Measurements from ENCODE around the gene ATP12A.

The ATP12A gene

GRCh38 chr13:24716011-24716410, 35.8 kb downstream of the ATP12A start:
- no peaks in the 10 kb centered on the region for H3K9me2 ChIP-seq (replicated peaks; ENCODE audit: insufficient read depth, low read length)
- no peaks in the 10 kb centered on the region for H3K36me3 ChIP-seq (ENCODE audit: low read length)
- H3K4me3 ChIP-seq (ENCODE audit: insufficient read depth, low read length, poor library complexity, severe bottlenecking): no peak overlapping the region
- H3K79me2 ChIP-seq (ENCODE audit: insufficient read depth, low read length): no peaks in the 10 kb centered on the region
- no peak overlapping the region for H2AFZ ChIP-seq (ENCODE audit: low read depth, low read length, severe bottlenecking)
- H3F3A ChIP-seq (ENCODE audit: insufficient read depth): no peaks in the 10 kb centered on the region
- H4K20me1 ChIP-seq (ENCODE audit: low read depth, low read length): no peaks in the 10 kb centered on the region
- TF ChIP-seq CTCF (IDR thresholded peaks at IDR 0.05; ENCODE audit: insufficient read depth, low read length, poor library complexity, severe bottlenecking): no peak
- no peak for TF ChIP-seq EZH2phosphoT487 (conservative IDR thresholded peaks at IDR 0.05; ENCODE audit: low read length)
- no peak overlapping the region for H3K4me2 ChIP-seq (ENCODE audit: low read depth, low read length, poor library complexity, severe bottlenecking)
- no peaks in the 10 kb centered on the region for H3K27me3 ChIP-seq (ENCODE audit: low read length)
- H3K27ac ChIP-seq (ENCODE audit: low read depth, low read length): no peak overlapping the region
- no peak overlapping the region for H3K9ac ChIP-seq (ENCODE audit: low read length)
- H3K9me3 ChIP-seq (ENCODE audit: insufficient read depth, low read length): no peaks in the 10 kb centered on the region

- Histone ChIP-seq H3K9ac (ENCODE audit: low read length) (no peak overlapping the region), H3K9me3 (ENCODE audit: insufficient read depth, low read length) (no peaks in the 10 kb centered on the region), H3F3A (ENCODE audit: insufficient read depth) (no peaks in the 10 kb centered on the region), H3K27me3 (ENCODE audit: low read length) (no peaks in the 10 kb centered on the region), H3K79me2 (ENCODE audit: insufficient read depth, low read length) (no peaks in the 10 kb centered on the region), H3K27ac (ENCODE audit: low read depth, low read length) (no peak overlapping the region), H3K9me2 (replicated peaks; ENCODE audit: insufficient read depth, low read length) (no peaks in the 10 kb centered on the region), H4K20me1 (ENCODE audit: low read depth, low read length) (no peaks in the 10 kb centered on the region), H3K4me2 (ENCODE audit: low read depth, low read length, poor library complexity, severe bottlenecking) (no peak overlapping the region), H2AFZ (ENCODE audit: low read depth, low read length, severe bottlenecking) (no peak overlapping the region), H3K4me3 (ENCODE audit: insufficient read depth, low read length, poor library complexity, severe bottlenecking) (no peak overlapping the region), H3K36me3 (ENCODE audit: low read length) (no peaks in the 10 kb centered on the region)
- TF ChIP-seq EZH2phosphoT487 (conservative IDR thresholded peaks at IDR 0.05; ENCODE audit: low read length) (no peak), CTCF (IDR thresholded peaks at IDR 0.05; ENCODE audit: insufficient read depth, low read length, poor library complexity, severe bottlenecking) (no peak)
These were observed 36.2 kb downstream of the ATP12A start for GRCh38 chr13:24716446-24716845.

- H3K27ac ChIP-seq (ENCODE audit: low read depth, low read length): no peak overlapping the region
- H2AFZ ChIP-seq (ENCODE audit: low read depth, low read length, severe bottlenecking): no peak overlapping the region
- no peak for TF ChIP-seq EZH2phosphoT487 (conservative IDR thresholded peaks at IDR 0.05; ENCODE audit: low read length)
- no peaks in the 10 kb centered on the region for H3K9me3 ChIP-seq (ENCODE audit: insufficient read depth, low read length)
- H3K4me3 ChIP-seq (ENCODE audit: insufficient read depth, low read length, poor library complexity, severe bottlenecking): no peak overlapping the region
- no peaks in the 10 kb centered on the region for H3K9me2 ChIP-seq (replicated peaks; ENCODE audit: insufficient read depth, low read length)
- no peak overlapping the region for H3K4me2 ChIP-seq (ENCODE audit: low read depth, low read length, poor library complexity, severe bottlenecking)
- no peak overlapping the region for H3K9ac ChIP-seq (ENCODE audit: low read length)
- no peaks in the 10 kb centered on the region for H3K79me2 ChIP-seq (ENCODE audit: insufficient read depth, low read length)
- no peaks in the 10 kb centered on the region for H4K20me1 ChIP-seq (ENCODE audit: low read depth, low read length)
- H3K36me3 ChIP-seq (ENCODE audit: low read length): no peaks in the 10 kb centered on the region
- H3K27me3 ChIP-seq (ENCODE audit: low read length): no peaks in the 10 kb centered on the region
- no peaks in the 10 kb centered on the region for H3F3A ChIP-seq (ENCODE audit: insufficient read depth)
These were observed 37.0 kb downstream of the ATP12A start for GRCh38 chr13:24717217-24717616.

- Histone ChIP-seq H3K9me3 (ENCODE audit: insufficient read depth, low read length) (no peaks in the 10 kb centered on the region), H4K20me1 (ENCODE audit: low read depth, low read length) (no peaks in the 10 kb centered on the region), H3K36me3 (ENCODE audit: low read length) (no peaks in the 10 kb centered on the region), H3K27me3 (ENCODE audit: low read length) (no peaks in the 10 kb centered on the region), H3K79me2 (ENCODE audit: insufficient read depth, low read length) (no peaks in the 10 kb centered on the region), H3K4me2 (ENCODE audit: low read depth, low read length, poor library complexity, severe bottlenecking) (no peak overlapping the region), H3K9ac (ENCODE audit: low read length) (no peak overlapping the region), H2AFZ (ENCODE audit: low read depth, low read length, severe bottlenecking) (no peak overlapping the region), H3K4me3 (ENCODE audit: insufficient read depth, low read length, poor library complexity, severe bottlenecking) (no peak overlapping the region), H3F3A (ENCODE audit: insufficient read depth) (no peaks in the 10 kb centered on the region), H3K9me2 (replicated peaks; ENCODE audit: insufficient read depth, low read length) (no peaks in the 10 kb centered on the region), H3K27ac (ENCODE audit: low read depth, low read length) (no peak overlapping the region)
- TF ChIP-seq CTCF (IDR thresholded peaks at IDR 0.05; ENCODE audit: insufficient read depth, low read length, poor library complexity, severe bottlenecking): no peak
- no peak for TF ChIP-seq EZH2phosphoT487 (conservative IDR thresholded peaks at IDR 0.05; ENCODE audit: low read length)
These were observed 38.2 kb downstream of the ATP12A start for GRCh38 chr13:24718192-24718965.
